IPS DF 19.7 (cell line): Measurements from ENCODE around the gene CCNYL1.
"Not testable (repeated sequence)": the region's sequence is repeated elsewhere in the genome, so short reads cannot be mapped to it uniquely, and the experiment has no call there.

Experiments used
- DNase-seq: peaks from one replicate; pipeline ENCODE4 v3.0.0-alpha.2; 2013; ENCODE audit warnings: low read depth, low spot score

CCNYL1 gene

GRCh38 chr2:207734636-207735512 is 23.4 kb downstream of the CCNYL1 start:
- DNase-seq: no peak

GRCh38 chr2:207735513-207735859 is 24.0 kb downstream of the CCNYL1 start:
- not testable (repeated sequence) for DNase-seq

- no peak for DNase-seq
Observed at GRCh38 chr2:207743514-207743913, 32.1 kb downstream of the CCNYL1 start.

- no peak for DNase-seq
Observed at GRCh38 chr2:207744050-207744449, 32.6 kb downstream of the CCNYL1 start.

GRCh38 chr2:207744451-207744850 is 33.0 kb downstream of the CCNYL1 start:
- no peak for DNase-seq

DNA sequence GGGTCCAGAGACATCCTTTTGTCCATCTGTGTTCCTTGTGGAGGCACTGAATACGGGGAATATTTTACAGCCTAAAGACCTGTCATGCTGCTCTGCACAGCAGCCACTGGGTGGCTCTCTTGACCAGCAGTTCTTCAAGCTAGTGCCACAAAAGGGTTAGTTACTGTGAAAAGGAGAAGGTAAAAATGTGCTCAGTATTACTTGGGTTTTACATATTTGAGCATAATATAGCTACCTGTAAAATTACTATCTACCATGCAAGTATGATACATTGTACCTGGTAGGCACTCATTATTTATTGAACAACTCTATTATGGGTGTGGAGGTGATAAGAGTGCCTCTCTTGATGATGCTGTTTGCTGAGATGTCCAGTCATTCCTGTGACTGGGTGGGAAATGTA is 34.7 kb downstream of the CCNYL1 start:
- DNase-seq: no peak

GRCh38 chr2:207747653-207748560 is 36.5 kb downstream of the CCNYL1 start:
- DNase-seq: no peak

DNA sequence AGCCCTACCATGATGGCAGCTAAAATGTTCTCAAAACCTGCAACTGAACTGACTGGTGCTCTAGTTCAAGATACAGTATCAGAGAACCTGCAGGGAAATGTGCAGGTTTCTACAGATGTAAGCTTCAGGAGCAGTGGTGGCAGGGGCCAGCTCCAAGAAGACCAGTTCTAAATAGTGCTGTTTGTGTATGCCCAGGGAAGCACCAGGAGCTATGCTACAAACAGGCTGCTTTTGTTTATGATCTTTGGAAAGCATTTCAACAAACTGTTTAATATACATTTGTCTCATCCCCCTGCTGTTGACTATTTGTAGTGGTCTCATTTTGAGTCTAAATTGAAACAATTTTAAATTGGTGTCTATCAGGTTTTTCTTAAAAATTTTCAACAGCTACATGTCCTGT is 37.6 kb downstream of the CCNYL1 start:
- DNase-seq: no peak

DNA sequence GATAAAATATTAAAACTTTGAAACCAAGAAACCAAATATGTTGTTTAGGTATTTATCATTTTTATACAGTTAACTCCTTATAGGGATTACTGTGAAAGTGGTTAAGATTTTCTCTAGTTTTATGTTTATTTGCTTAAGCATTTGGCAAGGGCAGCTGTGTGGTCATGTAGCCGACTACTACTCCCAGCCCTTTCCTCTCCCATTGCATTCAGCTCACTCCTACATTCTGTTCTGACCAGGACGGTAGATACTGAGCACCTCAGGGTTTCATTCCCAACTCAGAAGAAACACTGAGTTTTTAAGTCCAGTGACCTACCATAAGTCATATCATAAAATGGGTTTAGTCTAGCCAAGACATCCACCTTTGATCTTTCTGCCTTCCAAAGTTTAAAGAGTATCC is 38.4 kb downstream of the CCNYL1 start:
- no peak for DNase-seq

DNA sequence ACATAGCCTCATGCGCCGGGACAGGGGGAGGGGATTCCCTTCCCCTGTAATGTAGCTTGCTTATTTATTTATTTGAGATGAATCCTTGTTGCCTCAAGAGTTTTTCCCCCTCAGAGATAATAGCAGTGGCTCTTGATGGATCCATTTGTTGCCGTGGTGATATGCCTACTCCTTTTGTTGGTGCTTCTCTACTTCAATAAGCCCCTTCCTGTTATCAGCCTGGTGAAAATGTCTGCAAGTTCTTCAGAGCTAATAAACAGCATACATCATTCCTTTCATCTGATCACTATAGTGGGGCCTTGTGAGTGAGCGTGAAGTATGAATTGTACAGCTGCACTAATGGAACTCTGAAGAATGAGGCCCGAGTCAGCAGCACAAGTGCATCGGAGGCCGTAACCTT is 38.9 kb downstream of the CCNYL1 start:
- no peak for DNase-seq

- DNase-seq: no peak
Observed at GRCh38 chr2:207750876-207751275, 39.4 kb downstream of the CCNYL1 start.

- not testable (repeated sequence) for DNase-seq
Observed at GRCh38 chr2:207753688-207754087, 42.2 kb downstream of the CCNYL1 start.

DNA sequence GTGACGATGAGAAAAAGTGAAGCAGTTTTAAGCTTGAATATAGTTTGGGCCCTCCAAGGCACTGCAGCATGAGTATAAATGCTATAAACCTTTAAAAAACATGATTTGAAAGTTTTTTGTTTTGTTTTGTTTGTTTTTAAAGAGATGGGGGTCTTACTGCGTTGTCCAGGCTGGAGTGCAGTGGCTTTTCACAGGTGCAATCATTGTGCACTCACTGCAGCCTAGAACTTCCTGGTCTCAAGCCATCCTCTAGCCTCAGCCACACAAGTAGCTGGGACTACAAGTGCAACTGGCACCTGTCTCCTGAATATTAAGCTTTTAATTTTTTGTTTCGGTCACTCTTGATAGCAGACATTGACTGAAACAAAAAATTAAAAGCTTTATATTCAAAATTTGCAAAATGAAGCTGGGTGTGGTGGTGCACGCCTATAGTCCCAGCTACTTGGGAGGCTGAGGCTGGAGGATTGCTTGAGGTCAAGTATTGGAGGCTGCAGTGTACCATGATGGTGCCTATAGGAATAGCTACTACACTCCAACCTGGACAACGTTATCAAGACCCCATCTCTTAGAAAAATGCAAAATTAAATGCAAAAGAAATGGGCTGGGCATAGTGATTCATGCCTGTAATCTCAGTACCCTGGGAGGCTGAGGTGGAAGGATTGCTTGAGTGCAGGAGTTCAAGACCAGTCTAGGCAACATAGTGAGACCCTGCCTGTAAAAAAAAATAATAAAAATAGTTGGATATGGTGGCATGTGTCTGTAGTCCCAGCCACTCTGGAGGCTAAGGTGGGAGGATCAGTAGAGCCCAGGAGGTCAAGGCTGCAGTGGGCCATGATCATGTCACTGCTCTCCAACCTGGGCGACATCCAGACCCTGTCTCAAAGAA is 43.3 kb downstream of the CCNYL1 start:
- DNase-seq: no peak

DNA sequence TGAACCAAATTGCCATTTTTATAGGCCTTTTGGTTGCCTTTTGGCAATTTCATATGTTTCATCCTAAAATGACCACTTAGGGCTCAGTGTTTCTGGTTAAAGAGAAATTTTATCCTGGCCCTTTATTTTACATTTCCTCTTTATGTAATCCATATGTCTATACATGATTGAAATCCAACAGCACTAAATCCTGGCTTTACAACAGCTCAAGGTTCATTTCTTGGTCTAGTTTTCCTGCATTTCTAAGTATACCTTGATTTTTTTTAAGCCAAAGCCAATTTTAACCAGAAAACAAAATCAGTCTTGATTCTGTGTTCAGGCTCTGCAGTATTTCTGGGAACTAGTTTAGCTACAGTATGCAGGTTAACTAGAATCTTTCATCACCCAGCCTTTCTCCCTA is 46.6 kb downstream of the CCNYL1 start:
- no peak for DNase-seq

GRCh38 chr2:207759890-207760289 is 48.5 kb downstream of the CCNYL1 start:
- DNase-seq: no peak

DNA sequence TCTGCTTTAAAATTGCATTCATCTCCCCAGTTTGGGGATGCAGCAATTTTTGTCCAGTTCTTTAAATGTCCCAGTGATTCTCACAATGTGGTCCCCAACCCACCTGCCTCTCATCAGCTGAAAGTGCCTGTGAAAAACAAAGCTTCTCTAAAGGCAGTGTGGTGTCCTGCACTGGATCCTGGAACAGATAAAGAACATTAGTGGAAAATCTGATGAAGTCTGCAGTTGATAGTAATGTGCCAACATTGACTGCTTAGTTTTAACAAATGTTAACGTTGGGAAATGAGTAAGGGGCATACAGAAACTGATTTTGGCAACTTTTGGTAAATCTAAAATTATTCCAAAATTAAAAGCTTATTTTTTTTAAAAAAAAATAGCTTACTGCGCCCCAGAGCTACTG is 49.0 kb downstream of the CCNYL1 start:
- DNase-seq: no peak

- DNase-seq: not testable (repeated sequence)
Observed at GRCh38 chr2:207761426-207761825, 50.0 kb downstream of the CCNYL1 start.

DNA sequence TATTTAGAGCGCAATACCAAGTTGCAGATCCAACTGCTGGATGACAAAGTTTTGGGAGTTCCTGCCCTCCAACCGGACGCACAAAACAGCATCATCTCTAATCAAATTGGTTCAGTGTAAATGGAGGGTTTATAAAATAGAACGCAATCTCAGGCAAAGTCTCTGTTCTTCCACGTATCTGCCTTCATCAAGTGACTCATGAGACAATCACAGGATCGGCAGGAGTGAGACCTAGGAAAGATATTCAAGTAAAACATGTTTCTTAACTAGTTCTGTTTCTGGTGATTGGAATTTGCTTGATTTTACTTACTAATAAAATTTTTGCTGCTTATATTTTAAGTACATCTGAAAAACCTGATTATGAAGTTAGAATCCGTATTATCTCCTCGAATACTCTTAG is 50.7 kb downstream of the CCNYL1 start:
- no peak for DNase-seq

- DNase-seq: no peak
Observed at GRCh38 chr2:207763303-207763917, 52.0 kb downstream of the CCNYL1 start.

- no peak for DNase-seq
Observed at GRCh38 chr2:207764096-207764630, 52.7 kb downstream of the CCNYL1 start.

DNA sequence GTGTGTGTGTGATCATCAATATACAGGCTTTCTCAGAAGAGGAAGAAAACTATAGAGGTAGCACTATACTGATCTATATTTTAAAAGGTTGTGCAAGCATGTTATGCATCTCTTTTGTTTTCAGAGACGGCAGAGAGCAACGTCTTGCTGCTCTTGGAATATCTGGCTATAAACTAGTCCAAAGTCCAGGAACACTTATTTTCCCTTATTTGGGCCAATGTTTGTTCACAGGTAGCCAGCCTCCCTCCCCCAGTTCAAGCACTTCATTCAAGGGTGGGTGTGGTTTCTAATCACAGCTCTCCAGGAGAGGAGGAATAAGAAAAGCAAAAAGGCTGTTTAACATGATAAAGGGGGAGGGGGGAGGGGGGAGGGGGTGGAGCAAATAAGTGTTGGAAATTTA is 54.1 kb downstream of the CCNYL1 start:
- DNase-seq: no peak
